Left ventricle myocardium inferior (tissue), 1 donor: ENCODE results near the gene HEXIM1. TPM values are rescaled to one million over a fixed set of nuclear protein-coding genes. Genes with fewer than 3 reads are reported as not detected.

Experiments
- DNase-seq: peaks from one replicate; pipeline ENCODE4 v3.0.0-alpha.2; 2020
- H3K27ac ChIP-seq: fragments of 200-600 bp; replicated peaks from 2 replicates; pipeline ENCODE4 v1.8.0; 2021
- H3K27me3 ChIP-seq: fragments of 200-600 bp; 2 replicates; pipeline ENCODE4 v1.8.0; 2021; ENCODE audit warnings: low read depth
- H3K36me3 ChIP-seq: fragments of 200-600 bp; 2 replicates; pipeline ENCODE4 v1.8.0; 2021
- H3K4me1 ChIP-seq: fragments of 200-600 bp; 2 replicates; pipeline ENCODE4 v1.8.0; 2021
- H3K4me3 ChIP-seq: fragments of 200-600 bp; 2 replicates; pipeline ENCODE4 v1.8.0; 2021; ENCODE audit warnings: mild to moderate bottlenecking, moderate library complexity
- H3K9me3 ChIP-seq: fragments of 200-600 bp; replicated peaks from 2 replicates; pipeline ENCODE4 v1.8.0; 2021
- intact Hi-C: fragments of 100-400 bp; cut with micrococcal nuclease; formaldehyde crosslinking; loops from one replicate; pipeline ENCODE4 v1.11.0; 2022
- total RNA-seq: library from RNA; stranded (reverse); fragmentation: NEBNext Ultra II Directional; extraction: Animal tissue kit (Norgen Biotek cat#: 25700); gene quantifications from one replicate; pipeline ENCODE4 v1.2.1, GENCODE V29; 2021
- TF ChIP-seq, protein P1 (sequence below): fragments of 200-600 bp; IDR thresholded peaks from 2 replicates; pipeline ENCODE4 v1.8.0; 2021; ENCODE audit warnings: antibody characterized with exemption, mild to moderate bottlenecking, borderline replicate concordance
- donor health status: DM: no; HTN: yes; CAD: no; lungs with severe emphysema.

HEXIM1 gene
- total RNA-seq, 1 donor from 2014 or later = 28.8 TPM

DNA sequence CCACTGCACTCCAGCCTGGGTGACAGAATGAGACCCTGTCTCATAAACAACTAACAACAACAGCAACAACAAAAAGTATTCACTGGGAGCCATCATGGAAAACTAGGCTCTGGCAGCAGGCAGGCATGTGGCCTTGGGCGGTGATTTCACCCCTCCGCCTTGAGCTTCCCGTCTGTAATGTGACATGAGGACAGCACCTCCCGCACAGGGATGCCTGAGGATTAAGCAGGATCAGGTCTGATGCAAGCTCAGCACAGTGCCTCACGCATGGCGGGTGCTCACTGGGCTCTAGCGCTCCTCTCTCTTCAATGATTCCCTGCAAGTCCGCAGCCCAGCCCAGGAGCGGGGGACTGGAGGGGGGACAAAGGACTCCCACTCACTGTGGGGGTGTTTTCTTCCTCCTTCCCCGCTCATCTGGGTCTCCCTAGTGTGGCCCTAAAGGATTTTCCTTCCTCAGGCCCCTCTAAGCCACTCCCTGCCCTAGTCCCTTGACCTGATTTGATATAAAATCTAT is 18.8 kb upstream of the HEXIM1 start:
- peak; percentile 47 for DNase-seq
- Histone ChIP-seq H3K27ac (peak overlapping the region; percentile 99), H3K36me3 (no peaks in the 10 kb centered on the region), H3K27me3 (no peaks in the 10 kb centered on the region), H3K4me1 (peaks cover 83% of the 10 kb centered on the region), H3K4me3 (peak overlapping the region; percentile 2), H3K9me3 (no peaks in the 10 kb centered on the region)
- intact Hi-C loops = no loop called here
- TF ChIP-seq, protein P1, sequence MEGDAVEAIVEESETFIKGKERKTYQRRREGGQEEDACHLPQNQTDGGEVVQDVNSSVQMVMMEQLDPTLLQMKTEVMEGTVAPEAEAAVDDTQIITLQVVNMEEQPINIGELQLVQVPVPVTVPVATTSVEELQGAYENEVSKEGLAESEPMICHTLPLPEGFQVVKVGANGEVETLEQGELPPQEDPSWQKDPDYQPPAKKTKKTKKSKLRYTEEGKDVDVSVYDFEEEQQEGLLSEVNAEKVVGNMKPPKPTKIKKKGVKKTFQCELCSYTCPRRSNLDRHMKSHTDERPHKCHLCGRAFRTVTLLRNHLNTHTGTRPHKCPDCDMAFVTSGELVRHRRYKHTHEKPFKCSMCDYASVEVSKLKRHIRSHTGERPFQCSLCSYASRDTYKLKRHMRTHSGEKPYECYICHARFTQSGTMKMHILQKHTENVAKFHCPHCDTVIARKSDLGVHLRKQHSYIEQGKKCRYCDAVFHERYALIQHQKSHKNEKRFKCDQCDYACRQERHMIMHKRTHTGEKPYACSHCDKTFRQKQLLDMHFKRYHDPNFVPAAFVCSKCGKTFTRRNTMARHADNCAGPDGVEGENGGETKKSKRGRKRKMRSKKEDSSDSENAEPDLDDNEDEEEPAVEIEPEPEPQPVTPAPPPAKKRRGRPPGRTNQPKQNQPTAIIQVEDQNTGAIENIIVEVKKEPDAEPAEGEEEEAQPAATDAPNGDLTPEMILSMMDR = no peak

DNA sequence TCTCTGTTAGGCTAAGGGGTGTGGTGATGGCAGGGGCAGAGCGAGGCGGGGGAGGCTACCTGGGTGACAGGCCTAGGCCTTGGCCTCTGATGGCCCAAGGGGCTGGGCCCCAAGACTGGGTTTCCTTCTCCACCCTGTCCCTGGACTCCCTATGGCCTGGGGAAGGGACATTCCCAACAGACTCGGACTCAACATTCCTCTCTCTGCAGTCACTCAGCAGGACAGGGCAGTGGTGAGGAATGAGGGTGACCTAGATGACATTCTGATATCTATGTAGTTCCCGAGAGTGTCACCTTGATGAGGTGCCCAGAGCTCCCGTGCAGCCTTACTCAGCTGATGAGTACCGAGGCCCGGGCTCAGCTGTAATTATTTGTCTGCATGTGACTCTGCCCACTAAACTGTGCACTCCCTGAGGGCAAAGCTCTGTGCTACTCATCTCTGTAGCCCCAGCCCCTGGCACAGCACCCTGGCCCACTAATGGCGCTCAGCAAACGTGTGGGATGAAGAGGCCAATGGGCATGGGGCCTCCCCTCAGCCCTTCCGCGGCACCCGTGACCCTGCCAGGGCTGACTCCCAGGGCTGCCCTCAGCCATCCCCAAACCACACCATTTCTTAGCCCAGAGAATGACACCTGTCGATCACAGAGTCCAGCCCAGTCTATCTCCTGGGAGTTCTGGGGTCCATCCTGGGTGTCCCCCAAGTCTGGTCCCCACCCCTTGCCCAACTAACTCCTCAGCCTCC is 18.2 kb upstream of the HEXIM1 start:
- DNase-seq = no peak
- H3K27me3 ChIP-seq = no peaks in the 10 kb centered on the region
- H3K27ac ChIP-seq = peak overlapping the region; percentile 99
- TF ChIP-seq, protein P1 = no peak
- intact Hi-C loops = no loop called here
- H3K9me3 ChIP-seq = no peaks in the 10 kb centered on the region
- peak overlapping the region; percentile 97 for H3K4me3 ChIP-seq
- peaks cover 77% of the 10 kb centered on the region for H3K4me1 ChIP-seq
- H3K36me3 ChIP-seq = no peaks in the 10 kb centered on the region

- H3K4me3 ChIP-seq = peak overlapping the region; percentile 97
- H3K9me3 ChIP-seq = no peaks in the 10 kb centered on the region
- H3K4me1 ChIP-seq = peaks cover 77% of the 10 kb centered on the region
- TF ChIP-seq, protein P1 = no peak
- no peaks in the 10 kb centered on the region for H3K36me3 ChIP-seq
- peak overlapping the region; percentile 99 for H3K27ac ChIP-seq
- no peaks in the 10 kb centered on the region for H3K27me3 ChIP-seq
- intact Hi-C loops = no loop called here
- DNase-seq = no peak
Observed at GRCh38 chr17:45130681-45131615, 17.3 kb upstream of the HEXIM1 start.

DNA sequence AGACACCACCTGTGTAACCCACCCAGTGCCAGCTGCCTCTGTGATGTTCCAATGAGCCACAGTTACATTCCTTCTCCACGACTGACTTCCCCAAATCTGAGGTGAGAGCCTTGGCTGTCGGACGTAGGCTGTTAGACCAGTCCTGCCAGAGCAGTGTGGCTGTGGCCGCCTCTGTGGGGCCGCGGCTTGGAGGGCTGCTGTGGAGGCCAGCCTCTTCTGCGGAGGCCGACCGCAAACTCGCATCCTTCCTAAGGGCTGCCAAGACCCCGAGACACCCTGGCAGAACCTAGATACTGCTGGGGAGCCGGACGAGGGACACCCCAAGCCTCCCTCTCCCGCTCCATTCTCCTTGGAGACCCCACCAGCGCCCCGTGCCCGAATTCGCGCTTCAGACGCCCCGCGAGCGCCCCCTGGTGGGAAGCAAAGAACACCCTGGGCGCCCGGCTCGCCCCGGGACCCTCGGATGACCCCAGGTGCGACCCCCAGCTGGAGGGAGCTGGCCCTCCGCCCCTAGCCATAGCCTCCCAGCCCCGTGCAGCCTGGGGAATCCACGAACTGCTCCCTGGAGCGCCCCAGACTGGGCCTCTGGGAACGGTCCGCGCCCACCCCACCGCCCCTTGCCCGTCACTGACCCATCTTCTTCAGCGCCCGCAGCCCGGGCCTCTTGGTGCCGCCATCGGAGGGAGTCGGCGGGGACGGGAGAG is 16.5 kb upstream of the HEXIM1 start:
- H3K27me3 ChIP-seq = no peaks in the 10 kb centered on the region
- no peaks in the 10 kb centered on the region for H3K9me3 ChIP-seq
- H3K27ac ChIP-seq = peak overlapping the region; percentile 99
- peaks cover 77% of the 10 kb centered on the region for H3K4me1 ChIP-seq
- DNase-seq = peak; percentile 53
- no peaks in the 10 kb centered on the region for H3K36me3 ChIP-seq
- H3K4me3 ChIP-seq = peak overlapping the region; percentile 97
- intact Hi-C loops = no loop called here
- TF ChIP-seq, protein P1 = peak; percentile 94

DNA sequence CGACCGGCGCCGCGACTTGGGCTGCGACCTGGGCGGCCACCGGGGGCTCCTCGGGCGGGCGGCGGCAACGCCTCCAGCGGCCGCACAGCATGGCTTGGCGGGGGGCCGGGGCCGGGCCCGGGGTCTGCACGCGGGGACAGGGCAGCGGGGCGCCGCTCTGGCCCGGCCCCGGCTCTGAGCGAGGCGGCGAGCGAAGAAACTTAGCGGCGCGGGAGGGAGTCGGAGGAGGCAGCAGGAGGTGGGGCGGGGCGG is 16.0 kb upstream of the HEXIM1 start, which contains the start of gene PLCD3:
Gene PLCD3, minus strand, starts transcription at position 196 of the 252 bp plus-strand sequence. Its CDS starts 105 bp downstream, at position 91.
- H3K4me3 ChIP-seq = peak within 1 kb of the TSS; percentile 97
- H3K9me3 ChIP-seq = no peaks in the 10 kb centered on the region
- no peaks in the 10 kb centered on the region for H3K27me3 ChIP-seq
- H3K4me1 ChIP-seq = peaks cover 77% of the 10 kb centered on the region
- DNase-seq = no peak
- TF ChIP-seq, protein P1 = no peak
- intact Hi-C loops = no loop called here
- H3K27ac ChIP-seq = peak within 1 kb of the TSS; percentile 99
- no peaks in the 10 kb centered on the region for H3K36me3 ChIP-seq
